HepG2 (cell line): ENCODE data around the gene IFNL1. TPM values are rescaled to one million over a fixed set of nuclear protein-coding genes. Genes with fewer than 3 reads are reported as not detected.

Experiments used
- ATAC-seq: fragments of 200-7000 bp; cut with Tn5 transposase; 3 replicates; pipeline ENCODE4 v1.9.1; 2020; ENCODE audit warnings: mild to moderate bottlenecking, moderate library complexity
- BruUV-seq: library from RNA; stranded (reverse); fragments of 400-500 nt; replicated peaks from 2 replicates; lab custom pipeline; 2021; lab: Mats Ljungman, UMichigan
- CTCF ChIA-PET: fragments of 300-600 bp; formaldehyde crosslinking; extraction: SDS; loops from one replicate; lab custom pipeline; 2021; ENCODE audit warnings: low total read pairs, inconsistent platforms, low intra/inter-chr PET ratio; lab: Yijun Ruan, JAX
- POLR2A ChIA-PET: fragments of 350-600 bp; sonication (Branson Sonifier 250); formaldehyde crosslinking; loops from one replicate; lab custom pipeline; 2020; ENCODE audit warnings: antibody characterized with exemption, inconsistent platforms; lab: Yijun Ruan, JAX
- DNase-seq: peaks from one replicate; pipeline ENCODE4 v3.0.0-alpha.2; 2015; ENCODE audit warnings: low spot score
- FAIRE-seq: peaks from 3 replicates; lab custom pipeline; 2011; peaks lifted over from hg19 to GRCh38; lab: Jason Lieb, UNC
- H2AFZ ChIP-seq: one replicate; pipeline ENCODE4 v1.6.1; 2011; ENCODE audit warnings: low read length, inconsistent platforms
- H3K27ac ChIP-seq: fragments of 300-600 bp; 3 replicates; pipeline ENCODE4 v1.8.0; 2011; ENCODE audit warnings: mixed run types, mild to moderate bottlenecking, mixed read lengths, low read length, inconsistent platforms; ENCODE audit not compliant: insufficient read depth; ENCODE audit errors: extremely low read length
- H3K27me3 ChIP-seq, 2 experiments: fragments of 200-600 bp in 1 of 2; 2 replicates in 1 of 2; 3 replicates in 1 of 2; pipeline versions ENCODE4 v1.6.0 to v1.8.0; 2011; ENCODE audit warnings: low read length in 2 of 2, mild to moderate bottlenecking in 2 of 2, moderate library complexity in 2 of 2, inconsistent platforms in 1 of 2; ENCODE audit not compliant: insufficient read depth in 2 of 2, control insufficient read depth in 1 of 2
- H3K36me3 ChIP-seq, 2 experiments: fragments of 200-600 bp in 1 of 2; replicated peaks in 1 of 2; 2 replicates in 1 of 2; 3 replicates in 1 of 2; pipeline versions ENCODE4 v1.5.1 to v1.8.0; 2011; ENCODE audit warnings: low read length in 2 of 2, inconsistent platforms in 1 of 2; ENCODE audit not compliant: insufficient read depth in 2 of 2, control insufficient read depth in 1 of 2
- H3K4me1 ChIP-seq: 2 replicates; pipeline ENCODE4 v1.5.1; 2012; ENCODE audit warnings: low read length, inconsistent platforms; ENCODE audit not compliant: insufficient read depth
- H3K4me2 ChIP-seq: 2 replicates; pipeline ENCODE4 v1.6.0; 2011; ENCODE audit warnings: low read depth, low read length, inconsistent platforms
- H3K4me3 ChIP-seq, 3 experiments: fragments of 200-600 bp in 1 of 3; sonication (generic), shearing (Covaris generic) in 1 of 3; replicated peaks in 1 of 3; 2 replicates each; pipeline ENCODE4 v1.5.1; 2011 to 2016; ENCODE audit warnings: low read length in 3 of 3, inconsistent platforms in 2 of 3, low read depth in 2 of 3, mild to moderate bottlenecking in 2 of 3, control low read depth in 1 of 3, mixed read lengths in 1 of 3; ENCODE audit not compliant: insufficient read depth in 1 of 3
- H3K79me2 ChIP-seq: one replicate; pipeline ENCODE4 v1.6.1; 2011; ENCODE audit warnings: low read length, inconsistent platforms; ENCODE audit not compliant: insufficient read depth
- H3K9ac ChIP-seq: 2 replicates; pipeline ENCODE4 v1.6.0; 2011; ENCODE audit warnings: mild to moderate bottlenecking, low read depth, low read length, inconsistent platforms; ENCODE audit not compliant: insufficient read depth
- H3K9me3 ChIP-seq: 2 replicates; pipeline ENCODE4 v1.5.1; 2012; ENCODE audit warnings: mild to moderate bottlenecking, low read length
- H4K20me1 ChIP-seq: 2 replicates; pipeline ENCODE4 v1.6.0; 2011; ENCODE audit warnings: inconsistent platforms, mild to moderate bottlenecking, low read length, moderate library complexity; ENCODE audit not compliant: insufficient read depth
- MEF2D ChIP-seq: sonication (generic); formaldehyde crosslinking; IDR thresholded peaks from 2 replicates; pipeline ENCODE4 v1.5.1; 2020; ENCODE audit warnings: mild to moderate bottlenecking, missing genetic modification reagents
- ZNF543 ChIP-seq: sonication (generic); formaldehyde crosslinking; IDR thresholded peaks from 2 replicates; pipeline ENCODE4 v1.4.0; 2020; ENCODE audit warnings: mild to moderate bottlenecking, missing genetic modification reagents
- ZNF703 ChIP-seq: sonication (generic); formaldehyde crosslinking; IDR thresholded peaks from 2 replicates; pipeline ENCODE4 v1.5.1; 2020; ENCODE audit warnings: missing genetic modification reagents, mild to moderate bottlenecking, moderate library complexity, borderline replicate concordance
- ZSCAN22 ChIP-seq: sonication (generic); formaldehyde crosslinking; IDR thresholded peaks from 2 replicates; pipeline ENCODE4 v1.4.0; 2020; ENCODE audit warnings: mild to moderate bottlenecking, missing genetic modification reagents
- WGBS: methylation state at CpG from one replicate; pipeline ENCODE4 v1.1.6; 2017; ENCODE audit warnings: low lambda C conversion rate; 5-methylcytosine and 5-hydroxymethylcytosine counted together
- in situ Hi-C: cut with HindIII; loops from 2 replicates; pipeline ENCODE4 v1.10.0; 2017; ENCODE audit warnings: low pct_unique_long_range_greater_than_20kb; ENCODE audit not compliant: extremely low pct_ligation_motif_present
- intact Hi-C: fragments of 100-400 bp; cut with micrococcal nuclease; formaldehyde crosslinking; loops from one replicate; pipeline ENCODE4 v1.10.0; 2022; ENCODE audit not compliant: unreplicated experiment
- polyA plus RNA-seq, 8 experiments: library from polyadenylated mRNA; depleted of rRNA in 3 of 8; stranded (reverse) in 7 of 8; unstranded in 1 of 8; fragments of >200 nt; fragmentation: Illumina TruSeq in 4 of 8; extraction: Trizol in 4 of 8; gene quantifications; 2 replicates each; pipeline versions ENCODE4 v1.2.1 to v1.2.3, GENCODE V29; 2011 to 2016; ENCODE audit warnings: low read depth in 4 of 8, missing spikeins in 1 of 8, mixed read lengths in 1 of 8; ENCODE audit not compliant: insufficient read depth in 1 of 8
- total RNA-seq, 5 experiments: library from RNA; depleted of rRNA; stranded (reverse); fragments of >200 nt; fragmentation: Illumina TruSeq; extraction: Trizol; gene quantifications; 2 replicates each; pipeline ENCODE4 v1.2.3, GENCODE V29; 2016; ENCODE audit warnings: low read depth in 1 of 5
- TF ChIP-seq, protein P1 (sequence below): sonication (generic); formaldehyde crosslinking; IDR thresholded peaks from 2 replicates; pipeline ENCODE4 v1.4.0; 2020; ENCODE audit warnings: missing genetic modification reagents
- TF ChIP-seq, protein P2 (sequence below): sonication (generic); formaldehyde crosslinking; IDR thresholded peaks from 2 replicates; pipeline ENCODE4 v1.8.0; 2022; ENCODE audit warnings: mild to moderate bottlenecking, missing genetic modification reagents; ENCODE audit not compliant: insufficient replicate concordance
- TF ChIP-seq, protein P3 (sequence below): IDR thresholded peaks from 2 replicates; pipeline ENCODE4 v1.6.1; 2016; ENCODE audit warnings: control low read depth
- TF ChIP-seq, protein P4 (sequence below): sonication (generic); formaldehyde crosslinking; IDR thresholded peaks from 2 replicates; pipeline ENCODE4 v1.5.0; 2020; ENCODE audit warnings: missing genetic modification reagents
- TF ChIP-seq, protein P5 (sequence below): sonication (generic); formaldehyde crosslinking; IDR thresholded peaks from one replicate; pipeline ENCODE4 v1.5.1; 2020; ENCODE audit warnings: mild to moderate bottlenecking, missing genetic modification reagents; ENCODE audit errors: not compliant biosample characterization

IFNL1 gene
- total and polyA plus RNA-seq, 2 of the 13 experiments (the other 11 are each of a cell fraction or from before 2014, with no cell fraction given), result not detected

DNA sequence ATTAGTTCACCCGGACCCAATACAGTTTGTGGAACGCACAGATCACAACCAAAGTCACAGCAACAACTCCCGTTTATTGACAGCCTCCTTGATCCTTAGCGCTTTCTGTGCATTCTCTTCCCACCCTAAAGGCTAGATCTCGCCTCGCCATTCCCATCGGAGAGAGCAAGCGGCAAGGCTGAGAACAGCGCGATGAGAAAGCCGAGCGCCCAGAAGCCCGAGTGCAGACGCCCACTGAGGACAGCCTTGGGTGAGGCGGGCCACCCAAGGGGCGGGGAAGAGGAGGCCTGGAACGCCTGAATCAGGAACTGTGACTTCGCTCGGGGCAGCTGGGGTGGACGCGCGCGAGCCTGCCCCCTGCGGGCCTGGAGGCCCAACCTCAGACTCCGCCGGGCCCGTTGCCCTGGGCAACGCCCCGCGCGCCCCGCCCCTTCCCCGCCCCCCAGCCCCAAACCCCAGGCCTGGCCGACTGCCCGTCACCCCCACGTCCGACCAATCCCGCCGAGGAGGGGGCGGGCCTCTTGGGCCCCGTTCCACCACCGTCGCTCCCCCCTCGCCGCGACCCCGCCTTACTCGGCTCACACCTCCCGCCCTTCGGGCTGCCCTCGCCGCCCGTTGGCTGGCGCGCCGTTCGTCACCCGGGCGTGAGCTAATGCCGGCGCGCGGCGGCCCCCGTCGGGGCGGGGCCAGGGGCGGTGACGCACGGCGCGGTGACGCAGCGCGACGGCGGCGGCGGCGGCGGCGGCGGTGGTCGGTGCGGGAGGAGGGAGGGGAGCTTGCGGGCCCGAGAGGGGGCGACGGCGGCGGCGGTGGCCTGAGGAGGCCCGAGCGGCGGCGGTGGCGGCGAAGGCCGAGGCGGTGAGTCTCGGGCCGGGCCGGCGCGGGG, 45.8 kb downstream of the IFNL1 start, which contains the start of gene SAMD4B:
SAMD4B (plus strand) TSS at position 703 of the 886 bp plus-strand sequence. CDS start 14,473 bp downstream, outside the sequence.
- intact Hi-C loops, result loop anchor here (5.0 kb wide), 1 partner anchor 70 kb away; the partner anchor contains the start of gene PLEKHG2
- no TSS peak for BruUV-seq
- peak; percentile 92 for DNase-seq
- H4K20me1 ChIP-seq, result no peaks in the 10 kb centered on the region; the same call in none of the 2 replicates
- in situ Hi-C loops, result no loop called here
- FAIRE-seq, result peak; percentile 66
- H3K4me3 ChIP-seq, result peak within 1 kb of the TSS; percentile 84 to 94 (median 88)
- peak within 1 kb of the TSS; percentile 91 for H3K9ac ChIP-seq
- H3K27ac ChIP-seq, result peak within 1 kb of the TSS; percentile 74
- POLR2A ChIA-PET, result interaction anchor here (0.6 to 2.5 kb wide), 12 partner anchors 12 to 1293 kb away, joined by 3 to 14 read pairs (median 4); partner anchors contain the start of genes FBXO17, MED29, PAF1 and RPS16
- H3K4me1 ChIP-seq, result peaks cover 69% of the 10 kb centered on the region
- peak; percentile 94 for ATAC-seq
- H2AFZ ChIP-seq, result peak within 1 kb of the TSS; percentile 89
- H3K79me2 ChIP-seq, result peaks cover 38% of the 10 kb centered on the region
- peak within 1 kb of the TSS; percentile 86 for H3K4me2 ChIP-seq
- H3K27me3 ChIP-seq, result no peaks in the 10 kb centered on the region; a peak in 1 of 5 replicates
- H3K36me3 ChIP-seq, result peaks cover 0 to 16% of the 10 kb centered on the region in 2 experiments; a peak in 2 of 5 replicates
- CTCF ChIA-PET, result interaction anchor here (0.8 kb wide), 1 partner anchor 70 kb away, joined by 4 read pairs; the partner anchor contains the start of gene PLEKHG2
- WGBS, result 3% methylated on average over 14 of the region's 105 CpGs
- H3K9me3 ChIP-seq, result no peaks in the 10 kb centered on the region
- TF ChIP-seq, protein P1, sequence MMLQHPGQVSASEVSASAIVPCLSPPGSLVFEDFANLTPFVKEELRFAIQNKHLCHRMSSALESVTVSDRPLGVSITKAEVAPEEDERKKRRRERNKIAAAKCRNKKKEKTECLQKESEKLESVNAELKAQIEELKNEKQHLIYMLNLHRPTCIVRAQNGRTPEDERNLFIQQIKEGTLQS (CRISPR knock-in tag), result no peak
- TF ChIP-seq, protein P2, sequence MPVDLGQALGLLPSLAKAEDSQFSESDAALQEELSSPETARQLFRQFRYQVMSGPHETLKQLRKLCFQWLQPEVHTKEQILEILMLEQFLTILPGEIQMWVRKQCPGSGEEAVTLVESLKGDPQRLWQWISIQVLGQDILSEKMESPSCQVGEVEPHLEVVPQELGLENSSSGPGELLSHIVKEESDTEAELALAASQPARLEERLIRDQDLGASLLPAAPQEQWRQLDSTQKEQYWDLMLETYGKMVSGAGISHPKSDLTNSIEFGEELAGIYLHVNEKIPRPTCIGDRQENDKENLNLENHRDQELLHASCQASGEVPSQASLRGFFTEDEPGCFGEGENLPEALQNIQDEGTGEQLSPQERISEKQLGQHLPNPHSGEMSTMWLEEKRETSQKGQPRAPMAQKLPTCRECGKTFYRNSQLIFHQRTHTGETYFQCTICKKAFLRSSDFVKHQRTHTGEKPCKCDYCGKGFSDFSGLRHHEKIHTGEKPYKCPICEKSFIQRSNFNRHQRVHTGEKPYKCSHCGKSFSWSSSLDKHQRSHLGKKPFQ (CRISPR knock-in tag), result no peak
- TF ChIP-seq, protein P3, sequence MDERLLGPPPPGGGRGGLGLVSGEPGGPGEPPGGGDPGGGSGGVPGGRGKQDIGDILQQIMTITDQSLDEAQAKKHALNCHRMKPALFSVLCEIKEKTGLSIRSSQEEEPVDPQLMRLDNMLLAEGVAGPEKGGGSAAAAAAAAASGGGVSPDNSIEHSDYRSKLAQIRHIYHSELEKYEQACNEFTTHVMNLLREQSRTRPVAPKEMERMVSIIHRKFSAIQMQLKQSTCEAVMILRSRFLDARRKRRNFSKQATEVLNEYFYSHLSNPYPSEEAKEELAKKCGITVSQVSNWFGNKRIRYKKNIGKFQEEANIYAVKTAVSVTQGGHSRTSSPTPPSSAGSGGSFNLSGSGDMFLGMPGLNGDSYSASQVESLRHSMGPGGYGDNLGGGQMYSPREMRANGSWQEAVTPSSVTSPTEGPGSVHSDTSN (CRISPR knock-in tag), result peak; percentile 73
- TF ChIP-seq, protein P4, sequence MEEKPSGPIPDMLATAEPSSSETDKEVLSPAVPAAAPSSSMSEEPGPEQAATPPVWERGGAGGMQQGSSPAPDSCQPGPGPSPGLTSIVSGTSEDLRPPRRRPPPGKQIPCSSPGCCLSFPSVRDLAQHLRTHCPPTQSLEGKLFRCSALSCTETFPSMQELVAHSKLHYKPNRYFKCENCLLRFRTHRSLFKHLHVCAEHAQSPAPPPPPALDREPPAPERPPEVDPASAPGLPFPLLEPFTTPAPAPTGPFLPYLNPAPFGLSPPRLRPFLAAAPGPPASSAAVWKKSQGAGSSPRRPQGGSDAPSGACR (CRISPR knock-in tag), result no peak
- no peak for TF ChIP-seq ZNF703 (CRISPR knock-in tag)
- TF ChIP-seq, protein P5, sequence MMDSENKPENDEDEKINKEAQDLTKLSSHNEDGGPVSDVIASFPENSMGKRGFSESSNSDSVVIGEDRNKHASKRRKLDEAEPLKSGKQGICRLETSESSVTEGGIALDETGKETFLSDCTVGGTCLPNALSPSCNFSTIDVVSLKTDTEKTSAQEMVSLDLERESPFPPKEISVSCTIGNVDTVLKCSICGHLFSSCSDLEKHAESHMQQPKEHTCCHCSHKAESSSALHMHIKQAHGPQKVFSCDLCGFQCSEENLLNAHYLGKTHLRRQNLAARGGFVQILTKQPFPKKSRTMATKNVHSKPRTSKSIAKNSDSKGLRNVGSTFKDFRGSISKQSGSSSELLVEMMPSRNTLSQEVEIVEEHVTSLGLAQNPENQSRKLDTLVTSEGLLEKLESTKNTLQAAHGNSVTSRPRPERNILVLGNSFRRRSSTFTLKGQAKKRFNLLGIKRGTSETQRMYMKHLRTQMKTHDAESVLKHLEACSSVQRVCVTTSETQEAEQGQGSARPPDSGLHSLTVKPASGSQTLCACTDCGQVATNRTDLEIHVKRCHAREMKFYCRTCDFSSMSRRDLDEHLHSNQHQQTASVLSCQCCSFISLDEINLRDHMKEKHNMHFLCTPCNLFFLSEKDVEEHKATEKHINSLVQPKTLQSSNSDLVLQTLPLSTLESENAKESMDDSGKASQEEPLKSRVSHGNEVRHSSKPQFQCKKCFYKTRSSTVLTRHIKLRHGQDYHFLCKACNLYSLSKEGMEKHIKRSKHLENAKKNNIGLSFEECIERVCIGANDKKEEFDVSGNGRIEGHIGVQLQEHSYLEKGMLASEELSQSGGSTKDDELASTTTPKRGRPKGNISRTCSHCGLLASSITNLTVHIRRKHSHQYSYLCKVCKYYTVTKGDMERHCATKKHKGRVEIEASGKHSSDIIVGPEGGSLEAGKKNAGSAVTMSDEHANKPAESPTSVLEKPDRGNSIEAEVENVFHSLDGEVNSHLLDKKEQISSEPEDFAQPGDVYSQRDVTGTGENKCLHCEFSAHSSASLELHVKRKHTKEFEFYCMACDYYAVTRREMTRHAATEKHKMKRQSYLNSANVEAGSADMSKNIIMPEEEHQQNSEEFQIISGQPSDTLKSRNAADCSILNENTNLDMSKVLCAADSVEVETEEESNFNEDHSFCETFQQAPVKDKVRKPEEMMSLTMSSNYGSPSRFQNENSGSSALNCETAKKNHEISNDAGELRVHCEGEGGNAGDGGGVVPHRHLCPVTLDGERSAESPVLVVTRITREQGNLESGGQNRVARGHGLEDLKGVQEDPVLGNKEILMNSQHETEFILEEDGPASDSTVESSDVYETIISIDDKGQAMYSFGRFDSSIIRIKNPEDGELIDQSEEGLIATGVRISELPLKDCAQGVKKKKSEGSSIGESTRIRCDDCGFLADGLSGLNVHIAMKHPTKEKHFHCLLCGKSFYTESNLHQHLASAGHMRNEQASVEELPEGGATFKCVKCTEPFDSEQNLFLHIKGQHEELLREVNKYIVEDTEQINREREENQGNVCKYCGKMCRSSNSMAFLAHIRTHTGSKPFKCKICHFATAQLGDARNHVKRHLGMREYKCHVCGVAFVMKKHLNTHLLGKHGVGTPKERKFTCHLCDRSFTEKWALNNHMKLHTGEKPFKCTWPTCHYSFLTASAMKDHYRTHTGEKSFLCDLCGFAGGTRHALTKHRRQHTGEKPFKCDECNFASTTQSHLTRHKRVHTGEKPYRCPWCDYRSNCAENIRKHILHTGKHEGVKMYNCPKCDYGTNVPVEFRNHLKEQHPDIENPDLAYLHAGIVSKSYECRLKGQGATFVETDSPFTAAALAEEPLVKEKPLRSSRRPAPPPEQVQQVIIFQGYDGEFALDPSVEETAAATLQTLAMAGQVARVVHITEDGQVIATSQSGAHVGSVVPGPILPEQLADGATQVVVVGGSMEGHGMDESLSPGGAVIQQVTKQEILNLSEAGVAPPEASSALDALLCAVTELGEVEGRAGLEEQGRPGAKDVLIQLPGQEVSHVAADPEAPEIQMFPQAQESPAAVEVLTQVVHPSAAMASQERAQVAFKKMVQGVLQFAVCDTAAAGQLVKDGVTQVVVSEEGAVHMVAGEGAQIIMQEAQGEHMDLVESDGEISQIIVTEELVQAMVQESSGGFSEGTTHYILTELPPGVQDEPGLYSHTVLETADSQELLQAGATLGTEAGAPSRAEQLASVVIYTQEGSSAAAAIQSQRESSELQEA (CRISPR knock-in tag), result no peak
- TF ChIP-seq ZNF543 (CRISPR knock-in tag), result peak; percentile 73
- TF ChIP-seq MEF2D, result peak; percentile 63; the same call in 1 of the 2 replicates
- TF ChIP-seq ZSCAN22 (CRISPR knock-in tag), result no peak
